ENCODE results near the gene HTRA3.

HTRA3 gene

DNA sequence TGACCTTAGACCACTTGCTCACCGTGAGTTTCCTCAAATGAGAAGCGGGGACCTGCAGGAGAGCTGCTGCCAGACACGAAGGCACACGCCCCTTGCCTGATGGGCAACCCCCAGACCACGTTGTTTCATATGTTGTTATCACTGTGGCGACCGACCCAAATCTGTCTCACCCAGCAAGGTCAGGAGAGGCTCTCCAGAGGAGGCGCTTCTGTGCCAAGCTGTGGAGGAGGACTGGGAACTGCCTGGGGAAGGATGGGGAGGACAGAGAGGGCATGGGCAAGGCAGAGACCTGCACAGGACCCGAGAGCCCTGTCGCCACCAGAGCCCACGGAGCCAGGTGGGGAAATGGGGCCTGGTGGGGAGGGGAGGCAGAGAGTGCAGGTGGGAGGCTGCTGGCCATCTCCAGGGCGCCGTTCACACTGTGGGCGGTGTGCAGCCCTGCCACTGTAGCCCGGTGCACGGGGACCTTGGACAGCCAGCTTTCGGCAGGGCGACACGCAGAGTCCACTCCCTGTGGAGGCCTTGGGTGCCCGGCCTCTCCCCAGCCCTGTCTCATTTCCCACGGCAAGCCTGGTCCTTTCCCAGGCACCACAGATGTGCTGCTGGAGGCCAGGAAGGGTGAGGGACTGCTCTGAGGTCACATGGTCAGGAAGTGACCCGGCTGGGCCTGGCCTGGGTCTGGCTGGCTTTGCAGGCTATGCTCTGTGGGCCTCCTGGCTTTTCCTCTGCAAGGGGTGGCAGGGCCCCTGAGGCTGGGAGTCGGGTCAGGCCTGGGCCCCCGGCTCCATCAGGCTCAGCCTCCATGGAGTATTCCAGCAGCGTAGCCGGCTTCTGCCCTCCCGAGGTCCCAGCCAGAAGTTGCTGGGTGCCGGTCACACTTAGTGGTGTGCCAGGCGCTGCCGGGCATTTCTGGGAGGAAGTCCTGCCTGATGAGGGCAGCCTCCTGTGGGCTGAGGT, 3.2 kb downstream of the HTRA3 start:
- Histone ChIP-seq H3K36me3 (no peaks in the 10 kb centered on the region), H3K4me1 (peaks cover 0 to 29% (median 7%) of the 10 kb centered on the region in 4 donors), H3K27me3 (peaks cover 0 to 51% of the 10 kb centered on the region in 2 donors), H3K27ac (no peak overlapping the region), H3K4me3 (no peak overlapping the region), H3K9me3 (no peaks in the 10 kb centered on the region)
- no peak for DNase-seq
- TF ChIP-seq, protein P1, sequence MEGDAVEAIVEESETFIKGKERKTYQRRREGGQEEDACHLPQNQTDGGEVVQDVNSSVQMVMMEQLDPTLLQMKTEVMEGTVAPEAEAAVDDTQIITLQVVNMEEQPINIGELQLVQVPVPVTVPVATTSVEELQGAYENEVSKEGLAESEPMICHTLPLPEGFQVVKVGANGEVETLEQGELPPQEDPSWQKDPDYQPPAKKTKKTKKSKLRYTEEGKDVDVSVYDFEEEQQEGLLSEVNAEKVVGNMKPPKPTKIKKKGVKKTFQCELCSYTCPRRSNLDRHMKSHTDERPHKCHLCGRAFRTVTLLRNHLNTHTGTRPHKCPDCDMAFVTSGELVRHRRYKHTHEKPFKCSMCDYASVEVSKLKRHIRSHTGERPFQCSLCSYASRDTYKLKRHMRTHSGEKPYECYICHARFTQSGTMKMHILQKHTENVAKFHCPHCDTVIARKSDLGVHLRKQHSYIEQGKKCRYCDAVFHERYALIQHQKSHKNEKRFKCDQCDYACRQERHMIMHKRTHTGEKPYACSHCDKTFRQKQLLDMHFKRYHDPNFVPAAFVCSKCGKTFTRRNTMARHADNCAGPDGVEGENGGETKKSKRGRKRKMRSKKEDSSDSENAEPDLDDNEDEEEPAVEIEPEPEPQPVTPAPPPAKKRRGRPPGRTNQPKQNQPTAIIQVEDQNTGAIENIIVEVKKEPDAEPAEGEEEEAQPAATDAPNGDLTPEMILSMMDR (IDR thresholded peaks at IDR 0.05) = no peak
- intact Hi-C loops (cut with DNase I; ENCODE audit: low total_unique reads) = no loop called here

DNA sequence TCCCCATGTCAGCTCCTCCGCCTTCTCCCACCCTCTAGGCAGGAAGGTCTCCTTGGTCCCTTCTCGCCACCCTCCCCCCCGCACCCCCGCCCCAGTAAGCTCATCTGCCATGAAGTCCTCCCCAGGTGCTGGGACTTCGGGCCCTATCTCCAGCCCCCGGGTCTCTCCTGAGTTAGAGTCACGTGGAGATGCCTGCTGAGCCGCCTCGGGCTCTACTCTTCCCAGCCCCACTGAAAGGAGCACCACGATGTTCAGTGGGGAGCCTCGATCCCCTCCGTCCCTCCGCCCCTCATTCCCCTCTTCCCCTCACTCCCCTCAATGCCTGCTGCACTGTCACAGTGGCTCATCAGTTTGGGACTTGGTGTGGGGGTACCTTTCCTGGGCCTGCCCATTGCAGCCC, 3.9 kb downstream of the HTRA3 start:
- peaks cover 0 to 50% of the 10 kb centered on the region in 2 donors for H3K27me3 ChIP-seq
- no peak overlapping the region for H3K27ac ChIP-seq
- peaks cover 0 to 29% (median 7%) of the 10 kb centered on the region in 4 donors for H3K4me1 ChIP-seq
- TF ChIP-seq, protein P1 (IDR thresholded peaks at IDR 0.05) = no peak
- DNase-seq = no peak
- no peak overlapping the region for H3K4me3 ChIP-seq
- intact Hi-C loops (cut with DNase I; ENCODE audit: low total_unique reads) = no loop called here
- no peaks in the 10 kb centered on the region for H3K9me3 ChIP-seq
- H3K36me3 ChIP-seq = no peaks in the 10 kb centered on the region

DNA sequence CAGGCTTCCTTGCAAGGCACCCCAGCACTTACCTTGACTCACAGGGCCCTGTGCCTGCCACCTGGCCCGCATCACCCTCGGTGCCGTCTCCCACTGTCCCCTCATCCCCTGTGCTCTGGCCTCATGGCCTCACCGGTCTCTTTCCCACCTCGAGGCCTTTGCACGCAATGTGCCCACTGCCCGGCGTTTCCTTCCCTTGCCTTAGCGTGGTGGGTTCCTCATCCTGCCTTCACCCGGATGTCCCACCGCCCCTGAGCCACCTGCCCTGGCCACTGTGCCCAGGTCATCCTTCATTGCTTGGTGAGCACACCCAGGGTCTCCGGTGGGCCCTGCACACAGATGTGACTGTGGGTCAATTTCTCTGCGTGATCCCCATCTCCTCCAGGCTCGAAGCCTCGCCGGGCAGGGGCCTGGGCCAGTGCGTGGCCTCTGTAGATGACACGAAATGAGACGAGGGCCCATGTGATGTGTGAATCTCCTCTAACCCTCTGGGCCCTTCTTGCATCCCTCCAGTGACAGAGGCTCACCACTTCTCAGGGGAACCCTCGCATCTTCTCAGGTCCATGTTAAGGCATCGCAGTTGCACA, 4.6 kb downstream of the HTRA3 start:
- no peak overlapping the region for H3K27ac ChIP-seq
- DNase-seq = no peak
- H3K27me3 ChIP-seq = peaks cover 0 to 46% of the 10 kb centered on the region in 2 donors
- peaks cover 0 to 29% (median 7%) of the 10 kb centered on the region in 4 donors for H3K4me1 ChIP-seq
- H3K9me3 ChIP-seq = no peaks in the 10 kb centered on the region
- H3K36me3 ChIP-seq = no peaks in the 10 kb centered on the region
- TF ChIP-seq, protein P1 (IDR thresholded peaks at IDR 0.05) = no peak
- no peak overlapping the region for H3K4me3 ChIP-seq
- intact Hi-C loops (cut with DNase I; ENCODE audit: low total_unique reads) = no loop called here

DNA sequence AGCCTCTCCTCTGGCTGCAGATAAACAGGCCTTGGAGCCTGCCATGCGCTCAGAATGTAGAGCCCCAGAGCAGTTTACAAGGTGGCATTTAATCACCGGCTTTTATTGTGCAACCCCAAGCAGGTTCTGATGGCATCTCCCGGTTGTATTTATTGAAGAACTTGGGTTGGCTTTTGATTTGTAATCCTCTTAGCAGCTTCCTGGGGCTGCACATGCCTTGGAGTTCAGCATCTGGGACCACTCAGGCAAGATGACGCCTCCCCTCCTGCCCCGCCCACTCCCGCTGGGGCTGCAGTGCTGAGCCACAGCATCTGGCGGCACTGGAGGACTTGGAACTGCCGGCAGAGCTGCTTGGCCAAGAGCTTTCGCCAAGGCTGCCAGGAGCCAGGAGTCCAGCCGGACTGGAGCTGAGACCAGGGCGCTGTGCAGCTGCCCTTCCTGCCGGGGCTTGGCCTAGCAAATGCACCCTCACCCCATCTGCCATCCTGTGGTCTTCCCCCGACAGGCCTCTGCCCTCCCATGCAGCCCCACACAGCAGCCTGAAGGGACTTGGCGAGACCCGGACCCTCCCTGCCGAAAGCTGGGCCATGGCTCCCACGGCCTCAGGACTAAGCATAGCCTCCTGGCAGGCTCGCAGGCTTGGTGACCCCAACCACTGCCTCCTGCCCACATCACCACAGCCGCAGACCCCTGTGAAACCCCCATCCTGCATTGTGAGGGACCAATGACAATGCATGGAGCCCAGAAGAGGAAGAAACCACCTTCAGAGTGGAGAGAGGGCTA, 5.4 kb downstream of the HTRA3 start:
- Histone ChIP-seq H3K36me3 (no peaks in the 10 kb centered on the region), H3K4me3 (no peak overlapping the region), H3K27ac (no peak overlapping the region), H3K4me1 (peaks cover 0 to 21% (median 7%) of the 10 kb centered on the region in 4 donors), H3K9me3 (no peaks in the 10 kb centered on the region), H3K27me3 (peaks cover 0 to 45% of the 10 kb centered on the region in 2 donors)
- TF ChIP-seq, protein P1 (IDR thresholded peaks at IDR 0.05) = peak in 1 of 2 experiments; percentile 11
- DNase-seq = peak; percentile 86 to 90
- intact Hi-C loops (cut with DNase I; ENCODE audit: low total_unique reads) = no loop called here

DNA sequence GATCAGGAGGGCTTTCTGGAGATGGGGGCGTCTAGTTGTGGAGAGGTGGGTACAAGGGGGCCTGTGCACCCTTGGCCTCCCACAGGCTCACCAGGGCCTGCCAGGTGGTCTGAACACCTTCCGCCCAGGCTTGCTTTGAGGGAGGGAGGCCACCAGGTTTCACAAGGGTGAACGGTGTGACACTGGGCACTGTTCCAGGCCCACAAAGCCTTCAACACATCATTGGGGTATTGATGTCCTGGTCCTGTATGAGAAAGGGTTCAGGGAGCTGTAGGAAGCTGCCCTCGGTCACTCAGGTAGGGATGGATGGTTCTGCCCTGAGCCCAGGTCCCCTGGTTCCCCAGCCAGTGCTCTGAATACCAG, 6.0 kb downstream of the HTRA3 start:
- Histone ChIP-seq H3K27me3 (peaks cover 0 to 45% of the 10 kb centered on the region in 2 donors), H3K4me1 (peaks cover 0 to 18% (median 4%) of the 10 kb centered on the region in 4 donors), H3K27ac (no peak overlapping the region), H3K4me3 (no peak overlapping the region), H3K36me3 (no peaks in the 10 kb centered on the region), H3K9me3 (no peaks in the 10 kb centered on the region)
- TF ChIP-seq, protein P1 (IDR thresholded peaks at IDR 0.05) = no peak
- intact Hi-C loops (cut with DNase I; ENCODE audit: low total_unique reads) = no loop called here
- no peak for DNase-seq

Data from tibial artery (tissue), 4 donors.